HG03457 (cell line): Measurements from ENCODE around the gene ZNF512.
"Not testable (repeated sequence)": the region's sequence is repeated elsewhere in the genome, so short reads cannot be mapped to it uniquely, and the experiment has no call there.

Source experiments
- ATAC-seq: cut with Tn5 transposase; IDR thresholded peaks from one replicate; pipeline ENCODE4 v1.9.1; 2021; ENCODE audit warnings: moderate number of reproducible peaks; ENCODE audit not compliant: unreplicated experiment

Gene ZNF512

GRCh38 chr2:27628767-27629709 lies 46.2 kb downstream of the ZNF512 start, which contains the start of the genes CCDC121 and GPN1:
TSS of gene CCDC121 (minus strand) at chr2:27629012. CDS start at chr2:27627799, 1,213 bp downstream.
TSS of gene GPN1 (plus strand) at chr2:27629050. CDS start at chr2:27629059, 9 bp downstream.
- peak; percentile 92 for ATAC-seq

GRCh38 chr2:27630257-27630656 lies 47.4 kb downstream of the ZNF512 start:
- not testable (repeated sequence) for ATAC-seq

DNA sequence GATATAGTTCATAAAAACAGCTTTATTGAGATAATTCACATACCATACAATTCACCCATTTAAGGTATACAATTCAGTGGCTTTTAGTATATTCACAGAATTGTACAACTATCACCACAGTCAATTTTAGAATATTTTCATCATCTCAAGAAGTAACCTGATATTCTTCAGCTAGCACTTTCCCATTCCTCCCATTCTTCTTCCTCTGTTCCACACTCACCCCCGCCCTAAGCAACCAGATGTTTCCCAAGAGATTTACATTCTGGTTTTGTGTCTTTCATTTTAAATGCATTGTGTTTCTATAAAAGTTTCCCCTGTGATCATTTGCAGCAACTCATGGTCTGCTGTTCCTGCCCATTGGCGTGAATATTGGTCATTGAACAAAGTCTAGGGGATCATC lies 51.4 kb downstream of the ZNF512 start:
- ATAC-seq: no peak

GRCh38 chr2:27636766-27637165 lies 53.9 kb downstream of the ZNF512 start:
- no peak for ATAC-seq

DNA sequence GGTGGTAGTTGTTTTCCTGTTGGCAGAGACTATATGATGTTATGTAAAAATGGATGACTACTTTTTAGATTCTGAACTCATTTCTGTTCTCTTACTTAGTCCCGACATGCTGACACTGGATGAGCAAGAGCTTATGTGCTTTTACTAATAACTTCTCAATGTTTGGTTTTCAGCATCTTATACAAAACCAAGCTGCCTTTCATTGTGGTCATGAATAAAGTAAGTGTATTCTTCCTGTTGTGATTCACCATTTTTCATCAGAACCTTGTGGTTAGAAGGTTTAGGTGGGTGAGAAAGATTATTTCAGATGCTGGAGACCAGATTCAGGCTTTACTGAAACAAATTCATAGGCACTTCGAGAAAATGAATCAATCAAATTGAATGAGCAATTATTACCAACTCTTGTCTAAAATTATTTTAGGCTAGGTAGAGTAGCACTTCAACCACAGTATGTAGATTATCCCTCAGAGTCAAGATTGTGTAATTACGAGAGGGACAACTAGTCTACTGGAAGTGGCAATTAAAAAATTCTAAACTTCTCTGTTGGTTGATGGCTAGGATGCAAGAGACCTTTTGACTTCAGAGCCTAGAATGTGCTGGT lies 55.3 kb downstream of the ZNF512 start:
- no peak for ATAC-seq

DNA sequence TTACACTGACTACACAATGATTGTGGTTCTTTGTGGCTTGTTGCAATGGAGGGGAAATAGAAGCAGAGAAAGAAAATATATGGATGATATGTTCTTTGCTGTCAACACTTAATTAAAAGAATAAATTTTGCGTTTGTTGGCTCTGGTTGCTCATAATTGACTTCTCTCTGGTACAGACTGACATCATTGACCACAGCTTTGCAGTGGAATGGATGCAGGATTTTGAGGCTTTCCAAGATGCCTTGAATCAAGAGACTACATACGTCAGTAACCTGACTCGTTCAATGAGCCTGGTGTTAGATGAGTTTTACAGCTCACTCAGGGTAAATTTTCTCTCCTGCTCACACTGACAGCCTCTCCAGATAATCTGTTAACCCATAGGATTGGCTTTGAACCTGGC lies 55.9 kb downstream of the ZNF512 start:
- no peak for ATAC-seq

DNA sequence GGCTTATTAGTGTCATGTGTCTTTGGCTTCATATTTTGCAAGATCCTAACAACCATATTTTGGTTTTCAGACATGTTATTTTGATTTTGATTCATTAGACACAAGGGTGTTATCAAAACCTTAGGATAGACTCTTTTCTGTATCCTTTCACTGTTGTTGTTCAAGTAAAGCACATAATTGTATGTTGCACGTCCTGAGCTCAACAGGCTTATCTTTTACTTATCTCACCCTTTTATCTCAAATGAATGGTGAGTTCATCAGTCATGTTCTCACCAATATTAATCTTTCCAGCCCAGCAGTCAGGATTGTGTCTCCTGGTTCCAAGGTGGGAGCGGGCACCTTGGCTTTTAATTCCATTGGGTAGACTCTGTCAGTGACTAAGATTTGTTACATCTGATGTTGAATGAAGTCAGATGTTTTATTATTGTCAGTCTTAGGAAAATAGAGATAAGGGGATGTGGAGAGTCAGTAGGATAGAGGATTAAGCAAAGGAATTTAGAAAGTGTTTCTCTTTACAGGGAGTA lies 57.9 kb downstream of the ZNF512 start:
- no peak for ATAC-seq

- no peak for ATAC-seq
These were observed 62.4 kb downstream of the ZNF512 start for GRCh38 chr2:27645197-27645596.

DNA sequence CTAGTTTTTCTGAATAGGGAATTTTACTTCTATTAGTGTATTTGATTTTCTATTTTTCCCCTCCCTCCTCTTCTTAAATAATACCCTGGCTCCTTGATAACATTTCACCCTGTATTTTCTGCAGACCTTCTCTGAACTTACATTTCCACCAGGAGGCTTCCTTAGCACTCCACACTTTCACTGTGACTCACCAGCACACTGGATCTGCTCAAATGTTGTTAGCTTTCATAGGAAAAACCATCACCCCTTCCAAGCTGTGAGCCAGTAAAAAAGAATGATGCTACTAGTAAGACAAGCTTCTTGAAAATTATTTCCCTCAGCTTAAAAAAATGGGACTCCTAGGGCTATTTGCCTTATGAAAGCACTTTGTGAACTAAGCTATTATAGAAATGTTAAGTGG lies 64.4 kb downstream of the ZNF512 start:
- ATAC-seq: no peak

DNA sequence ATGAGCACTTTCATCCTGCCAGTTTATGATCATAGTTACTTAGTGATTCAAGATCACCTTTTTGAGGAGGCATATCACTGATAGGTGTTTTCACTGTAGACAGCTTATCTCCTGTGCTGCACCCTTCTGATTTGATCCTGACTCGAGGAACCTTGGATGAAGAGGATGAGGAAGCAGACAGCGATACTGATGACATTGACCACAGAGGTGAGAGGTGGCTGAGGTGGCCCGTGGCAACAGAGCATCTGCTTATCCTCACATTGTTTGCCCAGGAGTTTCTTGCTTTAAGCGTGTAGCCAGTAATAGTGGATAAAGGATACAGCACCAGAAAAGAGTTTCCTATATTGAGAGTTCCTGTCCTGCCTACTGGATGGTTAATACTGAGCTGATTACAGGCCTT lies 64.9 kb downstream of the ZNF512 start:
- no peak for ATAC-seq

DNA sequence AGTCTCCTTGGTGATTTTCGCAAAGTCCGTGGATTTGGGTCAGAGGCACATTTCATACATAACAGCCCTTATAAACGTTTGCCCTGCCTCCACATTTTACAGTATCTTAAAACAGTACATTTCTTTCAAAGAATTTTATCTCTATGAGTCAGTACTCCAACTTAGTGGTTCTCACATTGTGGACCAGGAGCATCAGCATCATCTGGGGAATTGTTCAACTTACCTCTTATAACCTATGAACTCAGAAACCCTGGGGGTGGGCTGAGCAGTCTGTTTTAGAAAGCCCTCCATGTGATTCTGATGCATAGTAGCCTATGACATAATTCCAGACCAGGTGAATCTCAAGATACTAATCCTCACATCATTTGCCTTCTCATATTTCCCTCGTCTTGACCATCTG lies 68.2 kb downstream of the ZNF512 start:
- ATAC-seq: no peak

- ATAC-seq: no peak
These were observed 69.5 kb downstream of the ZNF512 start for GRCh38 chr2:27652341-27652740.

DNA sequence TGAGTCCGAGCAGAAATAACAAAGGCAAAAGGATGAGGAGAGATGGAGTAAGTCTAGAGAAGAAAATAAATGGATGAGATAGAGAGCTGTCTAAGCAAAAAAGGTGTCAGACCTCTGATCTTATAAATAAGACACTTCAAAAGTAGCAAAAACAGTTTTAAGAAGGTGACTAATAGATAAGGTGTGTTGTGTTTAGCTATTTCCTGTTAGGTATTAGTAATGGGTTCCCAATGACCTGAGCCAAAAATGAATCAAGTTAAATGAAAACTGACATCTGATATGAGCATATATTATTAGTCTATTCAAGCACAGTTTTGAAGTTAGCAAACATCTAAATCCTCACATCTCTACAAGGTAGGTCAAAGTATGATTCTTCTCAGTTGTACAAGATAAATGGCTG lies 69.9 kb downstream of the ZNF512 start:
- ATAC-seq: no peak

DNA sequence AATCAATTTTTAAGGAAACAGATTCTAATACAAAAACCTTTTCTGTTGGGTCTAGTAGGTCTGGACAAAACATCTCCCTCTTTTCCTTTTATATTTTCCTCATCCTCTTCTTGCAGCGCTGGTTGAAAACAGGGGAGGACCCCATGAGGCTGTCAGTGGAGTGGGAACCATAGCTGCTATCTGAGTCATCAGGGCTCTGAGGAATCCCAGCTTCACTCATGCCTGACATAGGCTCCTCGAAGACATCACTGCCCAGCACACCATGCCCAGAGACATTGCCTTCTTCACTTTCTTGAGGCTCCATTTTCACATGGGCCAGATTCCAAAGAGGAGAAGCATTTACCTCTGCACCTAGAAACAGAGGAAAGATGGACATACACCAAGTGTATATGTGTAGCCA lies 70.6 kb downstream of the ZNF512 start:
- ATAC-seq: no peak

- ATAC-seq: no peak
These were observed 72.5 kb downstream of the ZNF512 start for GRCh38 chr2:27655155-27655951.

GRCh38 chr2:27661371-27661770 lies 78.5 kb downstream of the ZNF512 start:
- no peak for ATAC-seq

DNA sequence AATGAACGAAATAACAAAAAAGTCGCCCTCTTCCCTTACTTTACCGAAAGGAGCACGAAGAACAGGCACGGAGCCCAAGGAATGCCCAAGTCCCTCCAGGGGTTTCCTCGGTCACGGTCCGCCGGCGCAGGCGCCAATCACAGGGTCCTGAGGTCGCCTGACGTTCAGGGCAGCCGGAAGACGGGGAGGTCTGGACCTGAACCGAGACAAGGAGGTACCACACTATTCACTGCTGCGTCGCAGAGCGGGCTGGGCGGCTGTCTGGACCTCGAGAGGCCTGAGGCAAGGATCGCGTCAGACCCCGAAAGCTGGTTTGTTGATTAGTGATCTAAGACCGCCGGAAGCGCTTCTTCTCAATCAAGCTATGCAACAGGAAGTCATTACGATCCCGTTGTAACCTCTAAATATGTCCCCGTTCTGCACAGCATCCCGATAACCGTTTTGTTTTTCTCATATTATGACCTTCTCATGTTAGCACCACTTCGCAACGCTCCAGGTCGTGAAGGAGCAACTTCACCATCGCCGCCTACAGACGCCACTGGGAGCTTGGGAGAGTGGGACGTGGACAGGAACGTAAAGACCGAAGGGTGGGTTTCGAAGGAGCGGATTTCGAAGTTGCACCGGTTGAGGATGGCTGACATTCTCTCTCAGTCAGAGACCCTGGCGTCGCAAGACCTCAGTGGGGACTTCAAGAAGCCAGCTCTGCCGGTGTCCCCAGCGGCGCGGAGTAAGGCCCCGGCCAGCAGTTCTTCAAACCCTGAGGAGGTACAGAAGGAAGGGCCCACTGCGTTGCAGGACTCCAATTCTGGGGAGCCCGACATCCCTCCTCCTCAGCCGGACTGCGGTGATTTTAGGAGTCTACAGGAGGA lies 80.7 kb downstream of the ZNF512 start, which contains the start of the genes SLC4A1AP and SUPT7L:
Gene SLC4A1AP, plus strand, starts transcription at position 605 of the 869 bp plus-strand sequence. Its CDS starts 26 bp downstream, at position 631.
Gene SUPT7L, minus strand, starts transcription at position 330 of the 869 bp plus-strand sequence. CDS start 1,422 bp downstream, outside the sequence.
- ATAC-seq: peak; percentile 45

- ATAC-seq: peak; percentile 10
These were observed 81.3 kb downstream of the ZNF512 start for GRCh38 chr2:27664154-27664574.

- ATAC-seq: no peak
These were observed 82.0 kb downstream of the ZNF512 start for GRCh38 chr2:27664622-27665363.
